ENCODE results near the gene ARFGEF3.

DNA sequence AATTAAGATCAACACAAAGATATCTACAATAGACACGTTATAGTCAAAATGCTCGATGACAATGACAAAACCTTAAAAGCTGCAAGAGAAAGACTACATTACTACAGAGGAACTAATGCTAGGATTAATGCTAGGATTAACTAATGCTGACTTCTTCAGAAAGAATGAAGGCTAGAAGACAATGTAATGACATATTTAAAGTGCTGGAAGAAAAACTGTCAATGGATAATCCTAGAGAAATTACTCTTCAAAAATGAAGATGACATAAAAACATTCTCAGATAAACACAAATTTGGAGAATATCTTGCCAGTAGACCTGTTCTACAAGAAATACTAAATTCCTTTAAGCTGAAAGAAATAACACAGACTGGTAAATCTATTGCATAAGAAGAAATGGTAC is 140.8 kb downstream of the ARFGEF3 start:
- TF ChIP-seq, protein P1, sequence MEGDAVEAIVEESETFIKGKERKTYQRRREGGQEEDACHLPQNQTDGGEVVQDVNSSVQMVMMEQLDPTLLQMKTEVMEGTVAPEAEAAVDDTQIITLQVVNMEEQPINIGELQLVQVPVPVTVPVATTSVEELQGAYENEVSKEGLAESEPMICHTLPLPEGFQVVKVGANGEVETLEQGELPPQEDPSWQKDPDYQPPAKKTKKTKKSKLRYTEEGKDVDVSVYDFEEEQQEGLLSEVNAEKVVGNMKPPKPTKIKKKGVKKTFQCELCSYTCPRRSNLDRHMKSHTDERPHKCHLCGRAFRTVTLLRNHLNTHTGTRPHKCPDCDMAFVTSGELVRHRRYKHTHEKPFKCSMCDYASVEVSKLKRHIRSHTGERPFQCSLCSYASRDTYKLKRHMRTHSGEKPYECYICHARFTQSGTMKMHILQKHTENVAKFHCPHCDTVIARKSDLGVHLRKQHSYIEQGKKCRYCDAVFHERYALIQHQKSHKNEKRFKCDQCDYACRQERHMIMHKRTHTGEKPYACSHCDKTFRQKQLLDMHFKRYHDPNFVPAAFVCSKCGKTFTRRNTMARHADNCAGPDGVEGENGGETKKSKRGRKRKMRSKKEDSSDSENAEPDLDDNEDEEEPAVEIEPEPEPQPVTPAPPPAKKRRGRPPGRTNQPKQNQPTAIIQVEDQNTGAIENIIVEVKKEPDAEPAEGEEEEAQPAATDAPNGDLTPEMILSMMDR (IDR thresholded peaks at IDR 0.05; ENCODE audit: low read depth, low read length, missing input control): no peak
- TF ChIP-seq JUND (IDR thresholded peaks at IDR 0.05) (no peak), GABPA (IDR thresholded peaks at IDR 0.05 in 1 of 2, conservative IDR thresholded peaks at IDR 0.05 in 1 of 2) (no peak), RAD21 (IDR thresholded peaks at IDR 0.05) (no peak), HNF4G (IDR thresholded peaks at IDR 0.05) (no peak), ZBTB33 (IDR thresholded peaks at IDR 0.05) (no peak), TAF1 (conservative IDR thresholded peaks at IDR 0.05) (no peak), YY1 (IDR thresholded peaks at IDR 0.05) (no peak), NR2F2 (IDR thresholded peaks at IDR 0.05) (no peak), SP1 (IDR thresholded peaks at IDR 0.05) (no peak), FOXA1 (IDR thresholded peaks at IDR 0.05) (no peak), EGR1 (IDR thresholded peaks at IDR 0.05; ENCODE audit: low read depth in 2 of 2) (no peak)
- TF ChIP-seq, protein P2, sequence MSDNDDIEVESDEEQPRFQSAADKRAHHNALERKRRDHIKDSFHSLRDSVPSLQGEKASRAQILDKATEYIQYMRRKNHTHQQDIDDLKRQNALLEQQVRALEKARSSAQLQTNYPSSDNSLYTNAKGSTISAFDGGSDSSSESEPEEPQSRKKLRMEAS (IDR thresholded peaks at IDR 0.05): no peak
- TF ChIP-seq, protein P3, sequence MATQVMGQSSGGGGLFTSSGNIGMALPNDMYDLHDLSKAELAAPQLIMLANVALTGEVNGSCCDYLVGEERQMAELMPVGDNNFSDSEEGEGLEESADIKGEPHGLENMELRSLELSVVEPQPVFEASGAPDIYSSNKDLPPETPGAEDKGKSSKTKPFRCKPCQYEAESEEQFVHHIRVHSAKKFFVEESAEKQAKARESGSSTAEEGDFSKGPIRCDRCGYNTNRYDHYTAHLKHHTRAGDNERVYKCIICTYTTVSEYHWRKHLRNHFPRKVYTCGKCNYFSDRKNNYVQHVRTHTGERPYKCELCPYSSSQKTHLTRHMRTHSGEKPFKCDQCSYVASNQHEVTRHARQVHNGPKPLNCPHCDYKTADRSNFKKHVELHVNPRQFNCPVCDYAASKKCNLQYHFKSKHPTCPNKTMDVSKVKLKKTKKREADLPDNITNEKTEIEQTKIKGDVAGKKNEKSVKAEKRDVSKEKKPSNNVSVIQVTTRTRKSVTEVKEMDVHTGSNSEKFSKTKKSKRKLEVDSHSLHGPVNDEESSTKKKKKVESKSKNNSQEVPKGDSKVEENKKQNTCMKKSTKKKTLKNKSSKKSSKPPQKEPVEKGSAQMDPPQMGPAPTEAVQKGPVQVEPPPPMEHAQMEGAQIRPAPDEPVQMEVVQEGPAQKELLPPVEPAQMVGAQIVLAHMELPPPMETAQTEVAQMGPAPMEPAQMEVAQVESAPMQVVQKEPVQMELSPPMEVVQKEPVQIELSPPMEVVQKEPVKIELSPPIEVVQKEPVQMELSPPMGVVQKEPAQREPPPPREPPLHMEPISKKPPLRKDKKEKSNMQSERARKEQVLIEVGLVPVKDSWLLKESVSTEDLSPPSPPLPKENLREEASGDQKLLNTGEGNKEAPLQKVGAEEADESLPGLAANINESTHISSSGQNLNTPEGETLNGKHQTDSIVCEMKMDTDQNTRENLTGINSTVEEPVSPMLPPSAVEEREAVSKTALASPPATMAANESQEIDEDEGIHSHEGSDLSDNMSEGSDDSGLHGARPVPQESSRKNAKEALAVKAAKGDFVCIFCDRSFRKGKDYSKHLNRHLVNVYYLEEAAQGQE (IDR thresholded peaks at IDR 0.05): no peak
